22Rv1 (cell line): ENCODE results near the gene CPNE5.

ENCODE experiments used
- H3K27ac ChIP-seq: fragments of 450-650 bp; 2 replicates; pipeline ENCODE4 v1.5.1; 2017
- ZFX ChIP-seq: fragments of 450-650 bp; IDR thresholded peaks from 2 replicates; pipeline ENCODE4 v1.6.1; 2017; ENCODE audit warnings: antibody characterized with exemption, borderline replicate concordance
- TF ChIP-seq, protein P1 (sequence below): fragments of 450-650 bp; IDR thresholded peaks from 2 replicates; pipeline ENCODE4 v1.5.1; 2017; ENCODE audit warnings: mild to moderate bottlenecking

CPNE5 gene

GRCh38 chr6:36838896-36839748 is at the start of gene CPNE5:
Gene CPNE5 (minus strand): TSS chr6:36839444. CDS start chr6:36839377, 67 bp downstream.
- no peak within 1 kb of the TSS for H3K27ac ChIP-seq
- TF ChIP-seq ZFX = no peak
- TF ChIP-seq, protein P1, sequence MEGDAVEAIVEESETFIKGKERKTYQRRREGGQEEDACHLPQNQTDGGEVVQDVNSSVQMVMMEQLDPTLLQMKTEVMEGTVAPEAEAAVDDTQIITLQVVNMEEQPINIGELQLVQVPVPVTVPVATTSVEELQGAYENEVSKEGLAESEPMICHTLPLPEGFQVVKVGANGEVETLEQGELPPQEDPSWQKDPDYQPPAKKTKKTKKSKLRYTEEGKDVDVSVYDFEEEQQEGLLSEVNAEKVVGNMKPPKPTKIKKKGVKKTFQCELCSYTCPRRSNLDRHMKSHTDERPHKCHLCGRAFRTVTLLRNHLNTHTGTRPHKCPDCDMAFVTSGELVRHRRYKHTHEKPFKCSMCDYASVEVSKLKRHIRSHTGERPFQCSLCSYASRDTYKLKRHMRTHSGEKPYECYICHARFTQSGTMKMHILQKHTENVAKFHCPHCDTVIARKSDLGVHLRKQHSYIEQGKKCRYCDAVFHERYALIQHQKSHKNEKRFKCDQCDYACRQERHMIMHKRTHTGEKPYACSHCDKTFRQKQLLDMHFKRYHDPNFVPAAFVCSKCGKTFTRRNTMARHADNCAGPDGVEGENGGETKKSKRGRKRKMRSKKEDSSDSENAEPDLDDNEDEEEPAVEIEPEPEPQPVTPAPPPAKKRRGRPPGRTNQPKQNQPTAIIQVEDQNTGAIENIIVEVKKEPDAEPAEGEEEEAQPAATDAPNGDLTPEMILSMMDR = no peak

GRCh38 chr6:36888115-36888643 is 48.9 kb upstream of the CPNE5 start:
- no peak overlapping the region for H3K27ac ChIP-seq
- TF ChIP-seq, protein P1 = no peak
- TF ChIP-seq ZFX = no peak

DNA sequence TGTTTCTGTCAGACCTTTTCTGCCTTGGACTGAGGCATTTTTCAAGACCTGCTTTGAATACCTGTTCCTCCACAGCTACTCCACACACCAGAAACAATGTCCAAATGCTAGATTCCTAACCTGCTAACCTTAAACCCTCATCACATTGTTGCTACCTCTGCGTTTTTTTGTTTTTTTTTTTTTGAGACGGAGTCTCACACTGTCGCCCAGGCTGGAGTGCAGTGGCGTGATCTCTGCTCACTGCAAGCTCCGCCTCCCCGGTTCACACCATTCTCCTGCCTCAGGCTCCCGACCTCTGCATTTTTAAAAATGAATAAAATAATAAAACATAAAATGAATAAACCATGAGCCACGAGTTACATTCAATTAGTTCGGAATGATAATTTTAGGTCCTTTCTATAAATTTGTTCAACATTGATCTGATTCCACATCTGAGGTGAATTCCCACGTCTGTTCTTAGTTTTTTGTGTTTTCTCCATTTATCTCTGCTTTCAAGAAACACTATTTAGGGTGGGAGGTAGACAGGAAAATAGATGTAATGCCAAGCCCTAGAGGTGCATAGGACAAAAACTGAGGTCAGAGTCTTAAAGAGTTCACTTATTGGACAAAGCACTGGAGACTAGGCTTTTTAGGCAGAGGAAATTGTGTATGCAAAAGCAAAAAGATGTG is 47.8 kb upstream of the CPNE5 start:
- peak overlapping the region; percentile 67; the same call in 1 of the 2 replicates for H3K27ac ChIP-seq
- no peak for TF ChIP-seq ZFX
- TF ChIP-seq, protein P1 = no peak

DNA sequence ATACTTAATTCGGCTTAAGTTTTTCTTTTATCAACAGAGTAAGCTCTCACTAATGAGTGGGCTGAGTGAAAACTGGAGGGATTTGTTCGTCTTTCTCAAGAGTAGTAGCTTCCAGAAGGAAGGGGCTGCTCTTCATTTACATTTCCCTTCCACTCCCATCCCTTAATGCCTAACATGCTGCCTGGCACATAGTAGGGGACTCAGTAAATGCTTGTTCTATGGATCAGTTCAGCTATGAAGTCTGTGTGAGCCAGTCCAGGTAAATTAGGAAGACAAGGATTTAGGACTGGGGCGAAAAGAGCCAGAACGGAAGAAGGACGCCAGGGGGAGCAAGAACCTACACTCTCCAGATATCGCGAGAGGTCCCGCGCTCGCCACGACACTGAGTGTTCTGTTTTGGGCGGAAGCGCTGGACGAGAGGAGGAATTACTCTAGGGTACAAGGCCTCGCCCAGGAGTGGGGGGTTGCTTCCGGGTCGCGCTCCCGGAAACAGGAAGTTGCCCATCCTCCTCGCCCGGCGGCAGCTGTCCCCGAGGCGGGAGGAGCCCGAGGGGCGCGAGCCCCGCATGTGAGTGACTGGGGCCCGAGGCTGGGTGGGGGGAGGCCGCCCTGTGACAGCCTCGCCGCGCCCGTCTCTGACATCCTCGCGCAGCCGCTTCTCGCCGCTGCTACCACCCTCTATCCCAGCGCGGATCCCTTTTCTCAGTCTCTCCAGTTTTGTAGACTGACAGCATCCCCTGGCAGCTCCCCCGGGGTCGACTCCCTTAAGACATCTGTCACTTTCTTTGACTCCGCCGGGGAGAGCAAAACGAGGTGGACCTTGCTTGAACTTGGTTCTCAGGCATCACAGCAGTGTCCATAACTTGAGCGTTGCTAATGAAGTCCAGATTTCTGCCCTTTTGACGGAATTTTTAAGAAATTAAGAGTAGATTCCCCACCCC is 46.5 kb upstream of the CPNE5 start, which contains the start of gene C6orf89:
C6orf89 (plus strand) TSS at position 492 of the 941 bp plus-strand sequence. CDS start 13,493 bp downstream, outside the sequence.
- H3K27ac ChIP-seq = peak within 1 kb of the TSS; percentile 67
- TF ChIP-seq, protein P1 = peak; percentile 88
- TF ChIP-seq ZFX = no peak

DNA sequence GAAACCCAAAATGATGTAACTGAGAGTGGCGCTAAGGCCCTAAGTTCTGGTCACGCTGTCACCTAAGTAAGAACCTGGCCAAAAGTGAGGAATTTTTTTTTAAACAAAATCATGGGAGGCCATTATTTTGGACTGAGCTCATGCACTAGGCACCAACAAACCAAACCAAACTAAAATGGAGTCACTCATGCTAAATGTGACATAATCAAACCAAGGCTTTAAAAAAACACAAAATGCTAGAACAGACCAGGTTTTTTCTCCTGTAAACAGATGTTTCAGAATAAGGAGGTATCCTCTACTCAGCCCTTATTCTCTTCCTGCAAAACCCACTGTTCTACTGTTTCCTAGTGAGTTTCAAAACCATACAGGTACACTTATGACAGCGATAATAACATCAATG is 45.4 kb upstream of the CPNE5 start:
- no peak for TF ChIP-seq ZFX
- TF ChIP-seq, protein P1 = no peak
- H3K27ac ChIP-seq = no peak overlapping the region

DNA sequence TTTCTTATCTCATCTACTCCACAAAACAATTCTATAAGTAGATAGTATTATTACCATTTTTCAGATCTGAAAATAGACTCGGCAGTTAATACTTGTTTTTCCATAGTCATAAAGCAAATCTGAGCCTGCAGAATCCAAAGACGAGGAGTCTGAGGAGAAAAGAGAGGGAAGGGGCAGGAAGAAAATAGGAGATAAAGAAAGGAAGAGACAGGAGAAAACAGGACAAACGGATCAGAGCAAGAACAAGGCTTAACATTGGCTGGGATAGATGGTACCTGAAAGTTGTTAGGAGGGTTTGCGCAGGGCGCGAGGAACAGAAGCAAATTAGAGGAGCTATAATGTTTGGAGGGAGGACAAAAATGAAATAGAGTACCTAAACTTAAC is 36.0 kb upstream of the CPNE5 start:
- H3K27ac ChIP-seq = peak overlapping the region; percentile 89

More for the DNA sequence above, 36.0 kb upstream of the CPNE5 start:
- TF ChIP-seq, protein P1 = no peak
- TF ChIP-seq ZFX = no peak
